GM12872 (cell line): ENCODE results near the gene SIPA1L3.
A peak's percentile ranks its signal among the peaks of the same experiment; 100 is the strongest.

Experiments used
- CTCF ChIP-seq: IDR thresholded peaks from 3 replicates; pipeline ENCODE4 v1.5.1; 2011; ENCODE audit warnings: low read depth, mild to moderate bottlenecking, low read length, moderate library complexity; ENCODE audit not compliant: insufficient read depth

SIPA1L3 gene

GRCh38 chr19:37925212-37925611 lies 18.2 kb downstream of the SIPA1L3 start:
- no peak for TF ChIP-seq CTCF

GRCh38 chr19:37926255-37926654 lies 19.2 kb downstream of the SIPA1L3 start:
- TF ChIP-seq CTCF = no peak

GRCh38 chr19:37926711-37927110 lies 19.7 kb downstream of the SIPA1L3 start:
- TF ChIP-seq CTCF = no peak

GRCh38 chr19:37928527-37929286 lies 21.7 kb downstream of the SIPA1L3 start:
- no peak for TF ChIP-seq CTCF

- no peak for TF ChIP-seq CTCF
Measured at GRCh38 chr19:37929355-37929923, 22.4 kb downstream of the SIPA1L3 start.

GRCh38 chr19:37930416-37930815 lies 23.4 kb downstream of the SIPA1L3 start:
- no peak for TF ChIP-seq CTCF

- TF ChIP-seq CTCF = peak; percentile 5; the same call in 1 of the 3 replicates
Measured at GRCh38 chr19:37931881-37932655, 25.1 kb downstream of the SIPA1L3 start.
